ENCODE measurements around the gene ACOX2.

Gene ACOX2

GRCh38 chr3:58572634-58573230 is 35.7 kb upstream of the ACOX2 start:
- TF ChIP-seq CTCF (IDR thresholded peaks at IDR 0.05; ENCODE audit: extremely low read depth, missing control alignments), result no peak
- DNase-seq (ENCODE audit: low spot score), result no peak

GRCh38 chr3:58572013-58572633 is 35.1 kb upstream of the ACOX2 start:
- TF ChIP-seq CTCF (IDR thresholded peaks at IDR 0.05; ENCODE audit: extremely low read depth, missing control alignments), result no peak
- DNase-seq (ENCODE audit: low spot score), result no peak

- TF ChIP-seq CTCF (IDR thresholded peaks at IDR 0.05; ENCODE audit: extremely low read depth, missing control alignments), result no peak
- no peak for DNase-seq (ENCODE audit: low spot score)
These were observed 33.9 kb upstream of the ACOX2 start for GRCh38 chr3:58570851-58571250.

- no peak for TF ChIP-seq CTCF (IDR thresholded peaks at IDR 0.05; ENCODE audit: extremely low read depth, missing control alignments)
- DNase-seq (ENCODE audit: low spot score), result no peak
These were observed 32.5 kb upstream of the ACOX2 start for GRCh38 chr3:58569287-58570001.

- TF ChIP-seq CTCF (IDR thresholded peaks at IDR 0.05; ENCODE audit: extremely low read depth, missing control alignments), result peak; percentile 91
- peak; percentile 69 for DNase-seq (ENCODE audit: low spot score)
These were observed 31.7 kb upstream of the ACOX2 start for GRCh38 chr3:58568572-58569286.

- no peak for DNase-seq (ENCODE audit: low spot score)
- no peak for TF ChIP-seq CTCF (IDR thresholded peaks at IDR 0.05; ENCODE audit: extremely low read depth, missing control alignments)
These were observed 30.2 kb upstream of the ACOX2 start for GRCh38 chr3:58567251-58567515.
